ENCODE measurements around the gene XPNPEP2. TPM values are rescaled to one million over a fixed set of nuclear protein-coding genes. Genes with fewer than 3 reads are reported as not detected.

Gene XPNPEP2
- total RNA-seq, 1 donor from 2014 or later, result not detected

- Mint-ChIP-seq H3K4me1 (ENCODE audit: low read depth, unreplicated experiment) (no peaks in the 10 kb centered on the region), H3K36me3 (ENCODE audit: unreplicated experiment) (no peaks in the 10 kb centered on the region), H3K9me3 (ENCODE audit: unreplicated experiment) (peaks cover 1% of the 10 kb centered on the region), H3K27me3 (ENCODE audit: unreplicated experiment) (peaks cover 3% of the 10 kb centered on the region), H3K27ac (ENCODE audit: unreplicated experiment) (no peak overlapping the region), H3K4me3 (ENCODE audit: unreplicated experiment) (no peak overlapping the region)
- DNase-seq, result no peak
- no peak for TF ChIP-seq CTCF (IDR thresholded peaks at IDR 0.05; ENCODE audit: partially characterized antibody, unreplicated experiment)
Observed at GRCh38 chrX:129785160-129785947, 46.6 kb downstream of the XPNPEP2 start.

GRCh38 chrX:129786210-129786651 is 47.5 kb downstream of the XPNPEP2 start:
- no peaks in the 10 kb centered on the region for H3K4me1 Mint-ChIP-seq (ENCODE audit: low read depth, unreplicated experiment)
- H3K4me3 Mint-ChIP-seq (ENCODE audit: unreplicated experiment), result no peak overlapping the region
- no peak for DNase-seq
- no peaks in the 10 kb centered on the region for H3K9me3 Mint-ChIP-seq (ENCODE audit: unreplicated experiment)
- no peak overlapping the region for H3K27ac Mint-ChIP-seq (ENCODE audit: unreplicated experiment)
- no peaks in the 10 kb centered on the region for H3K36me3 Mint-ChIP-seq (ENCODE audit: unreplicated experiment)
- TF ChIP-seq CTCF (IDR thresholded peaks at IDR 0.05; ENCODE audit: partially characterized antibody, unreplicated experiment), result no peak
- H3K27me3 Mint-ChIP-seq (ENCODE audit: unreplicated experiment), result peaks cover 3% of the 10 kb centered on the region

GRCh38 chrX:129787336-129788055 is 48.7 kb downstream of the XPNPEP2 start:
- no peaks in the 10 kb centered on the region for H3K9me3 Mint-ChIP-seq (ENCODE audit: unreplicated experiment)

GRCh38 chrX:129788527-129788926 is 49.7 kb downstream of the XPNPEP2 start:
- TF ChIP-seq CTCF (IDR thresholded peaks at IDR 0.05; ENCODE audit: partially characterized antibody, unreplicated experiment), result no peak
- Mint-ChIP-seq H3K9me3 (ENCODE audit: unreplicated experiment) (no peaks in the 10 kb centered on the region), H3K4me3 (ENCODE audit: unreplicated experiment) (no peak overlapping the region), H3K27ac (ENCODE audit: unreplicated experiment) (no peak overlapping the region), H3K36me3 (ENCODE audit: unreplicated experiment) (no peaks in the 10 kb centered on the region), H3K27me3 (ENCODE audit: unreplicated experiment) (peaks cover 3% of the 10 kb centered on the region), H3K4me1 (ENCODE audit: low read depth, unreplicated experiment) (no peaks in the 10 kb centered on the region)
- DNase-seq, result no peak

More at GRCh38 chrX:129787336-129788055, 48.7 kb downstream of the XPNPEP2 start:
- Mint-ChIP-seq H3K27me3 (ENCODE audit: unreplicated experiment) (peaks cover 3% of the 10 kb centered on the region), H3K4me1 (ENCODE audit: low read depth, unreplicated experiment) (no peaks in the 10 kb centered on the region), H3K27ac (ENCODE audit: unreplicated experiment) (no peak overlapping the region), H3K4me3 (ENCODE audit: unreplicated experiment) (no peak overlapping the region), H3K36me3 (ENCODE audit: unreplicated experiment) (no peaks in the 10 kb centered on the region)
- no peak for TF ChIP-seq CTCF (IDR thresholded peaks at IDR 0.05; ENCODE audit: partially characterized antibody, unreplicated experiment)
- DNase-seq, result no peak

- no peak for TF ChIP-seq CTCF (IDR thresholded peaks at IDR 0.05; ENCODE audit: partially characterized antibody, unreplicated experiment)
- peaks cover 3% of the 10 kb centered on the region for H3K27me3 Mint-ChIP-seq (ENCODE audit: unreplicated experiment)
- no peak for DNase-seq
- no peaks in the 10 kb centered on the region for H3K9me3 Mint-ChIP-seq (ENCODE audit: unreplicated experiment)
- no peaks in the 10 kb centered on the region for H3K4me1 Mint-ChIP-seq (ENCODE audit: low read depth, unreplicated experiment)
- H3K27ac Mint-ChIP-seq (ENCODE audit: unreplicated experiment), result no peak overlapping the region
- H3K4me3 Mint-ChIP-seq (ENCODE audit: unreplicated experiment), result no peak overlapping the region
- H3K36me3 Mint-ChIP-seq (ENCODE audit: unreplicated experiment), result no peaks in the 10 kb centered on the region
Observed at GRCh38 chrX:129790146-129790545, 51.4 kb downstream of the XPNPEP2 start.
